ENCODE results near the gene ALPG.
"Not testable (repeated sequence)": the region's sequence is repeated elsewhere in the genome, so short reads cannot be mapped to it uniquely, and the experiment has no call there.

ALPG gene

GRCh38 chr2:232406556-232407310, at the start of gene ALPG:
TSS of gene ALPG (plus strand) at chr2:232406844. CDS start at chr2:232406895, 51 bp downstream.
- no peak for DNase-seq (ENCODE audit: low read depth)

- DNase-seq (ENCODE audit: low read depth): no peak
Observed at GRCh38 chr2:232361646-232362045, 45.0 kb upstream of the ALPG start.

GRCh38 chr2:232362174-232362900, 44.3 kb upstream of the ALPG start:
- no peak for DNase-seq (ENCODE audit: low read depth)

- DNase-seq (ENCODE audit: low read depth): not testable (repeated sequence)
Observed at GRCh38 chr2:232363064-232363783, 43.4 kb upstream of the ALPG start.

- DNase-seq (ENCODE audit: low read depth): no peak
Observed at GRCh38 chr2:232363784-232364615, 42.6 kb upstream of the ALPG start.

GRCh38 chr2:232364806-232365594, 41.6 kb upstream of the ALPG start:
- DNase-seq (ENCODE audit: low read depth): not testable (repeated sequence)

GRCh38 chr2:232365621-232366321, 40.9 kb upstream of the ALPG start:
- DNase-seq (ENCODE audit: low read depth): no peak

- not testable (repeated sequence) for DNase-seq (ENCODE audit: low read depth)
Observed at GRCh38 chr2:232366461-232366860, 40.2 kb upstream of the ALPG start.

- DNase-seq (ENCODE audit: low read depth): no peak
Observed at GRCh38 chr2:232367016-232367415, 39.6 kb upstream of the ALPG start.

- no peak for DNase-seq (ENCODE audit: low read depth)
Observed at GRCh38 chr2:232367591-232368233, 38.9 kb upstream of the ALPG start.

- DNase-seq (ENCODE audit: low read depth): no peak
Observed at GRCh38 chr2:232368311-232368731, 38.3 kb upstream of the ALPG start.

GRCh38 chr2:232369126-232369951, 37.3 kb upstream of the ALPG start:
- DNase-seq (ENCODE audit: low read depth): no peak

GRCh38 chr2:232370007-232370406, 36.6 kb upstream of the ALPG start:
- DNase-seq (ENCODE audit: low read depth): not testable (repeated sequence)

GRCh38 chr2:232372231-232373208, 34.1 kb upstream of the ALPG start:
- no peak for DNase-seq (ENCODE audit: low read depth)

GRCh38 chr2:232374356-232374755, 32.3 kb upstream of the ALPG start:
- no peak for DNase-seq (ENCODE audit: low read depth)

- DNase-seq (ENCODE audit: low read depth): no peak
Observed at GRCh38 chr2:232375164-232375563, 31.5 kb upstream of the ALPG start.

GRCh38 chr2:232376260-232376659, 30.4 kb upstream of the ALPG start:
- no peak for DNase-seq (ENCODE audit: low read depth)

GRCh38 chr2:232376713-232377112, 29.9 kb upstream of the ALPG start:
- DNase-seq (ENCODE audit: low read depth): no peak
